ENCODE results near the gene GPC6. TPM values are rescaled to one million over a fixed set of nuclear protein-coding genes. Genes with fewer than 3 reads are reported as not detected.

GPC6 gene
- total RNA-seq, 6 donors from 2014 or later = 1.3 to 7.3 (median 3.4) TPM

DNA sequence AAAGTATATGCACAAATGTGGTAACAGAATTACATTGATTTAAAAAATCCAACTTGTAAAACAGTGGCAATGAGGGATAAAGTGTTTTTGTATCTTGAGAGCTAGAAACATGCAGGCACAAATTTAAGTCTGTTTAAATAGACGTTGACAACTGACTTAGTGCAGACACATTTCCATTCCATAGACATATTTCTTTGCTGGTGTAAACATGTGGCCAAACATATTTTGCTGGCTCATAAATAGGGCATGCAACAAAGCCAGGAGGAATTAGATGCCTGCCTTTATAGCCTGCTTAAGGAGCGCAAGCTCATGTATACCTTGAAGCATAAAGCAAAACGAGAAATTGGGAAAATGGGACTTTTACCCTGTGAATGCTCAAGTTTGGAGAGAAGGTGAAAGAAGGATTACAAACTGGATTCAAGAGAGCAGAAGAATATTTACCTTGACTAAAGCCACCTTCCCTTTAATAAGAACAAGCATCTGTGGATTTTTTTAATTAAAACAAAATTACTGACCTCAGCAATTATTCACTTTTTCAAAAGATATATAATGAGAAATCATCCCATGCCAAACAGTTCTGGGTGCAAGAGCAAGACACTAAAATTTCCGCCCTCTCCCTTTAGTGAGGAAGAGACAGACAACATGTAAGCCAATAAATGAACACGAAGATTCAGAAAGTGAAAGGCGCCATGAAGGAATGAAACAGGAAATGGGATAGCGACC, 1181.9 kb downstream of the GPC6 start:
- Histone ChIP-seq H3K4me1 (no peaks in the 10 kb centered on the region), H3K27me3 (no peaks in the 10 kb centered on the region), H3K9me3 (no peaks in the 10 kb centered on the region), H3K4me3 (no peak overlapping the region), H3K27ac (no peak overlapping the region), H3K36me3 (no peaks in the 10 kb centered on the region)
- ATAC-seq (ENCODE audit: low FRiP score in 2 of 2) (no peak), DNase-seq (no peak)
- TF ChIP-seq, protein P1, sequence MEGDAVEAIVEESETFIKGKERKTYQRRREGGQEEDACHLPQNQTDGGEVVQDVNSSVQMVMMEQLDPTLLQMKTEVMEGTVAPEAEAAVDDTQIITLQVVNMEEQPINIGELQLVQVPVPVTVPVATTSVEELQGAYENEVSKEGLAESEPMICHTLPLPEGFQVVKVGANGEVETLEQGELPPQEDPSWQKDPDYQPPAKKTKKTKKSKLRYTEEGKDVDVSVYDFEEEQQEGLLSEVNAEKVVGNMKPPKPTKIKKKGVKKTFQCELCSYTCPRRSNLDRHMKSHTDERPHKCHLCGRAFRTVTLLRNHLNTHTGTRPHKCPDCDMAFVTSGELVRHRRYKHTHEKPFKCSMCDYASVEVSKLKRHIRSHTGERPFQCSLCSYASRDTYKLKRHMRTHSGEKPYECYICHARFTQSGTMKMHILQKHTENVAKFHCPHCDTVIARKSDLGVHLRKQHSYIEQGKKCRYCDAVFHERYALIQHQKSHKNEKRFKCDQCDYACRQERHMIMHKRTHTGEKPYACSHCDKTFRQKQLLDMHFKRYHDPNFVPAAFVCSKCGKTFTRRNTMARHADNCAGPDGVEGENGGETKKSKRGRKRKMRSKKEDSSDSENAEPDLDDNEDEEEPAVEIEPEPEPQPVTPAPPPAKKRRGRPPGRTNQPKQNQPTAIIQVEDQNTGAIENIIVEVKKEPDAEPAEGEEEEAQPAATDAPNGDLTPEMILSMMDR (IDR thresholded peaks at IDR 0.05) = no peak
- TF ChIP-seq POLR2A (IDR thresholded peaks at IDR 0.05) = no peak
- no peak for TF ChIP-seq EP300 (IDR thresholded peaks at IDR 0.05)
- TF ChIP-seq POLR2AphosphoS5 (IDR thresholded peaks at IDR 0.05) = no peak
- 83 to 87% methylated on average over 7 of the region's 7 CpGs for WGBS, 2 donors

- TF ChIP-seq, protein P1 (IDR thresholded peaks at IDR 0.05) = no peak
- TF ChIP-seq POLR2A (IDR thresholded peaks at IDR 0.05) (no peak), EP300 (IDR thresholded peaks at IDR 0.05) (no peak), POLR2AphosphoS5 (IDR thresholded peaks at IDR 0.05) (no peak)
- no peaks in the 10 kb centered on the region for H3K36me3 ChIP-seq
- H3K4me3 ChIP-seq = no peak overlapping the region
- WGBS, 2 donors = 72 to 76% methylated on average over 3 of the region's 3 CpGs
- no peak overlapping the region for H3K27ac ChIP-seq
- DNase-seq (no peak), ATAC-seq (ENCODE audit: low FRiP score in 2 of 2) (no peak)
- H3K9me3 ChIP-seq = no peaks in the 10 kb centered on the region
- no peaks in the 10 kb centered on the region for H3K4me1 ChIP-seq
- no peaks in the 10 kb centered on the region for H3K27me3 ChIP-seq
Observed at GRCh38 chr13:94411747-94412146, 1185.1 kb downstream of the GPC6 start.

DNA sequence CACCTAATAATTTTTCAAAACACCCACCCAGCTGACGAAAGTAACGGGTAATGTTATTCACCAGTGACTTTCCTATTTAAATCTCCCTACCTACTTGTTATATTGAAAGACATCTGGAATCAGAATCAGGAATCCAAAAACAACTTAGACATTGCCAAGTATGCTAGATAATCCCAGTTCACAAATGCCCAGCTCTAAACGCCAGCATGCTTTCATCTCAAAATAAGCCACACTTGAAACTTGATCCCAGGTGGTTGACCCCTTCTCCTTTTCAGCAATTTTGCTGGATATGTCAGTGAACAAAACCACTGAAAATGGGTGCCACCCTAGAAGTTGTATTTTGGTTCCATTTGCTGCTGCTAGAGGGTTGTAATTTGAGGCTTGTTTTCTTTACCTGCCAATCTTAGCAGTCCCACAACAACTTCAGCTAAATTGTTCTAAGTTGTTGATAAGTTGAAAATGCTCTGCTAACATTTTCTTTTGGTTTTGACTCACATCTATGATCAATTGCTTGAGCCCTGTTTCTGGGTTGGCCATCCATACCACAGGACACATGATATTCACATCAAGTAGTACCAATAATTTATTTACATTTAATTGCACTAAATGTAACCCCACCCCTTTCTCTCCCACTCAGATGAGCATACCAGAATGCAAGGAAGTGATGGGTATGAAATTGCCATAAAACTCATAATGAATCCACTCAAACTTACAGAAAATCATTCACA, 1186.4 kb downstream of the GPC6 start:
- no peaks in the 10 kb centered on the region for H3K36me3 ChIP-seq
- DNase-seq = no peak
- H3K27ac ChIP-seq = no peak overlapping the region
- no peak for ATAC-seq (ENCODE audit: low FRiP score in 2 of 2)
- no peaks in the 10 kb centered on the region for H3K4me1 ChIP-seq
- WGBS, 2 donors = 64 to 76% methylated on average over 3 of the region's 3 CpGs
- H3K9me3 ChIP-seq = no peaks in the 10 kb centered on the region
- H3K4me3 ChIP-seq = no peak overlapping the region
- H3K27me3 ChIP-seq = no peaks in the 10 kb centered on the region
- TF ChIP-seq, protein P1 (IDR thresholded peaks at IDR 0.05) = no peak
- no peak for TF ChIP-seq EP300 (IDR thresholded peaks at IDR 0.05)
- TF ChIP-seq POLR2AphosphoS5 (IDR thresholded peaks at IDR 0.05) = no peak
- no peak for TF ChIP-seq POLR2A (IDR thresholded peaks at IDR 0.05)

GRCh38 chr13:94413598-94413944, 1187.0 kb downstream of the GPC6 start:
- Histone ChIP-seq H3K36me3 (no peaks in the 10 kb centered on the region), H3K27me3 (no peaks in the 10 kb centered on the region), H3K4me3 (no peak overlapping the region), H3K4me1 (no peaks in the 10 kb centered on the region), H3K27ac (no peak overlapping the region), H3K9me3 (no peaks in the 10 kb centered on the region)
- no peak for DNase-seq
- no peak for TF ChIP-seq POLR2AphosphoS5 (IDR thresholded peaks at IDR 0.05)
- TF ChIP-seq POLR2A (IDR thresholded peaks at IDR 0.05) = no peak
- no peak for TF ChIP-seq EP300 (IDR thresholded peaks at IDR 0.05)
- TF ChIP-seq, protein P1 (IDR thresholded peaks at IDR 0.05) = no peak
- no peak for ATAC-seq (ENCODE audit: low FRiP score in 2 of 2)
